Brain microvascular endothelial cell (primary cell): ENCODE measurements around the gene ACVR2B.

Source experiments
- DNase-seq: peaks from one replicate; pipeline ENCODE4 v3.0.0-alpha.2; 2020
- H3K27ac ChIP-seq: fragments of 250-450 bp; sonication (Bioruptor Pico); 2 replicates; pipeline ENCODE4 v1.5.1; 2020; ENCODE audit warnings: mild to moderate bottlenecking, moderate library complexity
- H3K27me3 ChIP-seq: fragments of 250-450 bp; sonication (Bioruptor Pico); replicated peaks from 2 replicates; pipeline ENCODE4 v1.5.1; 2020; ENCODE audit warnings: mild to moderate bottlenecking
- H3K36me3 ChIP-seq: fragments of 250-450 bp; sonication (Bioruptor Pico); replicated peaks from 2 replicates; pipeline ENCODE4 v1.5.1; 2020; ENCODE audit warnings: mild to moderate bottlenecking
- H3K4me3 ChIP-seq: 2 replicates; pipeline ENCODE4 v1.5.1; 2011; ENCODE audit warnings: low read depth, mild to moderate bottlenecking, control low read depth, low read length, moderate library complexity
- CTCF ChIP-seq: IDR thresholded peaks from 2 replicates; pipeline ENCODE4 v1.5.1; 2011; ENCODE audit warnings: low read depth, mild to moderate bottlenecking, moderate library complexity, low read length, control low read depth, inconsistent platforms; ENCODE audit errors: missing control alignments
- in situ Hi-C: cut with HindIII; loops from 2 replicates; pipeline ENCODE4 v1.10.0; 2017; ENCODE audit warnings: low sequenced_read_pairs, low pct_ligation_motif_present

The ACVR2B gene

GRCh38 chr3:38491215-38491614 is 37.5 kb downstream of the ACVR2B start:
- Histone ChIP-seq H3K27ac (no peak overlapping the region), H3K4me3 (no peak overlapping the region), H3K36me3 (no peaks in the 10 kb centered on the region), H3K27me3 (no peaks in the 10 kb centered on the region)
- no peak for DNase-seq
- TF ChIP-seq CTCF, result no peak
- in situ Hi-C loops, result no loop called here

DNA sequence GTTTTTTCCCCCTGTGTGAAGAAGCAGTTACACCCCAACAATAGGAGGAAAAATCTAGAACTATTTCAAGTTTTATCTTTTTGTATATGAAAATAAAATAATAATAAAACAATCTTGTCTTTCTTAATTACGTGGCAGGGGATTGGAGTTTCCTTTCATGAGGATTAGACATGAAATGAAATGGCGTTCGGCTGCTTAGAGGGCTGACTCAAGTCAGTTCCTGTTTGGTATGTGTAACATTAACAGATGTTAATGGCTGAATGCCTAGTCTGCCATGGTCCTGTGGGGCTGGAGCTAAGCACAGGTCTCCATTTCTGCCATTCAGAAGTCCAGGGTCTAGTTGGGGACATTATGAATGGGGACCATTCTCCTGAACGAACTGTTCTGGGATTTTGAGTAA is 39.3 kb downstream of the ACVR2B start:
- Histone ChIP-seq H3K4me3 (no peak overlapping the region), H3K27ac (no peak overlapping the region), H3K36me3 (no peaks in the 10 kb centered on the region), H3K27me3 (no peaks in the 10 kb centered on the region)
- in situ Hi-C loops, result no loop called here
- no peak for DNase-seq
- TF ChIP-seq CTCF, result no peak

- no peaks in the 10 kb centered on the region for H3K27me3 ChIP-seq
- peak within 1 kb of the TSS; percentile 86 for H3K4me3 ChIP-seq
- peaks cover 3% of the 10 kb centered on the region for H3K36me3 ChIP-seq
- peak; percentile 86 for DNase-seq
- in situ Hi-C loops, result no loop called here
- peak within 1 kb of the TSS; percentile 48 for H3K27ac ChIP-seq
- TF ChIP-seq CTCF, result peak; percentile 88
Observed at GRCh38 chr3:38496131-38496910, 42.6 kb downstream of the ACVR2B start, which contains the start of gene EXOG. EXOG (plus strand) TSS chr3:38496340; CDS start chr3:38496368, 28 bp downstream.

- Histone ChIP-seq H3K4me3 (peak overlapping the region; percentile 86), H3K27ac (no peak overlapping the region), H3K36me3 (peaks cover 3% of the 10 kb centered on the region), H3K27me3 (no peaks in the 10 kb centered on the region)
- TF ChIP-seq CTCF, result no peak
- DNase-seq, result no peak
- in situ Hi-C loops, result no loop called here
Observed at GRCh38 chr3:38497031-38497430, 43.3 kb downstream of the ACVR2B start.

DNA sequence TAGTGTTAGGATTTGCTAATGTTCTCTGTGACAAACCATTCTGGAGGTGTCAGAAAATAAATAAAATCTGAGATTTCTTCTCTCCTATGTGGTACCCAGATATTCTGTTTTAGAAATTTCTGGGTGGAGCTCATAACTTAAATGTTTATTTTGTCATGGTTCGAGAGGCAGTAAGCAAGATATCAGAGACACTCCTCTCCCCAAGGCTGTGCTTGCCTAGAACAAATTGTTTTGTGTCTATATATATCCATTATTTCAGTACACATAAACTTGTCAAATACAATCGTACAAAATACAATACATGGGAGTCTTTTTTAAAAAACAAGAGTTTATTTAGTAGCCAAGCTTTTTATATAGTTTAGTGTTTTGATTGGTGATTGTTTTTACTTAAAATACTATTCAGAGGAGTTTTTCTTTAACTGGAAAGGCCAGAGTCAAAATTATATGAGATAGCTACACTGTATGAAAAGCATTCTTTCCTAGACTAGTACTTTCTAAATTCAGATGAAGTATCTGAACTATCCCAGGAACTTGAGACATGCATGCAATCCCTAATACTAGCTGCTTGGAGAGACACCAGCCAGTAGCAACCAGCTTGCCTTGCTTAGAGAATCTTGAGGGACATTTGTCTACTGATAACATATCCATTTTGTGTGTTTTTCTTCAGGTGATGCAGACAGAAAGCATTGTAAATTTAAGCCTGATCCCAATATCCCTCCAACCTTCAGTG is 47.2 kb downstream of the ACVR2B start:
- Histone ChIP-seq H3K27ac (no peak overlapping the region), H3K4me3 (no peak overlapping the region), H3K27me3 (no peaks in the 10 kb centered on the region), H3K36me3 (peaks cover 13% of the 10 kb centered on the region)
- in situ Hi-C loops, result loop anchor here (25.0 kb wide), 2 partner anchors 336 to 511 kb away; no protein-coding TSS in a partner anchor
- no peak for TF ChIP-seq CTCF
- DNase-seq, result no peak
